ENCODE results near the gene EP300.
A peak's percentile ranks its signal among the peaks of the same experiment; 100 is the strongest.
"Not testable (repeated sequence)": the region's sequence is repeated elsewhere in the genome, so short reads cannot be mapped to it uniquely, and the experiment has no call there.

Gene EP300

GRCh38 chr22:41085842-41086241, 6.5 kb upstream of the EP300 start:
- DNase-seq, result no peak

- DNase-seq, result peak; percentile 98
Observed at GRCh38 chr22:41091132-41092022, 1.0 kb upstream of the EP300 start.

- DNase-seq, result peak; percentile 48
Observed at GRCh38 chr22:41092847-41093411, 537 bp downstream of the EP300 start.

- peak; percentile 35 for DNase-seq
Observed at GRCh38 chr22:41094041-41094593, 1.7 kb downstream of the EP300 start.

GRCh38 chr22:41096391-41096790, 4.0 kb downstream of the EP300 start:
- no peak for DNase-seq

- no peak for DNase-seq
Observed at GRCh38 chr22:41096841-41097240, 4.4 kb downstream of the EP300 start.

- no peak for DNase-seq
Observed at GRCh38 chr22:41099036-41099435, 6.6 kb downstream of the EP300 start.

- no peak for DNase-seq
Observed at GRCh38 chr22:41106122-41106968, 14.0 kb downstream of the EP300 start.

GRCh38 chr22:41106969-41107325, 14.6 kb downstream of the EP300 start:
- not testable (repeated sequence) for DNase-seq

- no peak for DNase-seq
Observed at GRCh38 chr22:41110968-41111367, 18.6 kb downstream of the EP300 start.

- DNase-seq, result no peak
Observed at GRCh38 chr22:41116342-41116741, 23.9 kb downstream of the EP300 start.

- DNase-seq, result no peak
Observed at GRCh38 chr22:41117127-41117965, 25.0 kb downstream of the EP300 start.

GRCh38 chr22:41123151-41123550, 30.8 kb downstream of the EP300 start:
- no peak for DNase-seq

GRCh38 chr22:41124086-41124485, 31.7 kb downstream of the EP300 start:
- no peak for DNase-seq

- DNase-seq, result no peak
Observed at GRCh38 chr22:41127451-41127850, 35.1 kb downstream of the EP300 start.

- no peak for DNase-seq
Observed at GRCh38 chr22:41128606-41129005, 36.2 kb downstream of the EP300 start.

GRCh38 chr22:41132550-41132949, 40.2 kb downstream of the EP300 start:
- no peak for DNase-seq

- no peak for DNase-seq
Observed at GRCh38 chr22:41140365-41140957, 48.1 kb downstream of the EP300 start.

- not testable (repeated sequence) for DNase-seq
Observed at GRCh38 chr22:41145921-41146320, 53.5 kb downstream of the EP300 start.

- DNase-seq, result peak; percentile 4
Observed at GRCh38 chr22:41146573-41146972, 54.2 kb downstream of the EP300 start.

- DNase-seq, result no peak
Observed at GRCh38 chr22:41147722-41148121, 55.3 kb downstream of the EP300 start.

- DNase-seq, result no peak
Observed at GRCh38 chr22:41152902-41153301, 60.5 kb downstream of the EP300 start.
